Cardiac septum (tissue), 1 donor: ENCODE results near the gene ZNF618. TPM values are rescaled to one million over a fixed set of nuclear protein-coding genes. Genes with fewer than 3 reads are reported as not detected.

Experiments used
- DNase-seq: peaks from one replicate; pipeline ENCODE4 v3.0.0-alpha.2; 2020; ENCODE audit warnings: low spot score
- intact Hi-C: fragments of 100-400 bp; cut with DNase I; formaldehyde crosslinking; loops from one replicate; pipeline ENCODE4 v1.14.0; 2022
- total RNA-seq: library from RNA; stranded (reverse); fragmentation: NEBNext Ultra II Directional; extraction: Animal tissue kit (Norgen Biotek cat#: 25700); gene quantifications from one replicate; pipeline ENCODE4 v1.2.1, GENCODE V29; 2021
- donor health status: DM: no; HTN: no; CAD: no.

ZNF618 gene
- total RNA-seq, 1 donor from 2014 or later: 1.7 TPM

GRCh38 chr9:113906411-113907110, 30.5 kb downstream of the ZNF618 start:
- DNase-seq: no peak
- intact Hi-C loops: no loop called here

- intact Hi-C loops: no loop called here
- no peak for DNase-seq
Measured at GRCh38 chr9:113907282-113907681, 31.2 kb downstream of the ZNF618 start.

- intact Hi-C loops: no loop called here
- no peak for DNase-seq
Measured at GRCh38 chr9:113909421-113909820, 33.3 kb downstream of the ZNF618 start.

- intact Hi-C loops: no loop called here
- DNase-seq: no peak
Measured at GRCh38 chr9:113910036-113910639, 34.0 kb downstream of the ZNF618 start.

- intact Hi-C loops: no loop called here
- no peak for DNase-seq
Measured at GRCh38 chr9:113911850-113912557, 35.9 kb downstream of the ZNF618 start.

GRCh38 chr9:113912816-113913215, 36.7 kb downstream of the ZNF618 start:
- intact Hi-C loops: no loop called here

GRCh38 chr9:113913426-113914195, 37.5 kb downstream of the ZNF618 start:
- intact Hi-C loops: no loop called here

More at GRCh38 chr9:113912816-113913215, 36.7 kb downstream of the ZNF618 start:
- DNase-seq: no peak

GRCh38 chr9:113914517-113914916, 38.4 kb downstream of the ZNF618 start:
- intact Hi-C loops: no loop called here
- no peak for DNase-seq

More at GRCh38 chr9:113913426-113914195, 37.5 kb downstream of the ZNF618 start:
- DNase-seq: no peak

GRCh38 chr9:113915817-113916434, 39.8 kb downstream of the ZNF618 start:
- intact Hi-C loops: no loop called here
- DNase-seq: no peak

GRCh38 chr9:113916931-113917330, 40.8 kb downstream of the ZNF618 start:
- intact Hi-C loops: no loop called here
- DNase-seq: no peak

GRCh38 chr9:113918697-113919350, 42.7 kb downstream of the ZNF618 start:
- no peak for DNase-seq
- intact Hi-C loops: no loop called here

- DNase-seq: no peak
- intact Hi-C loops: no loop called here
Measured at GRCh38 chr9:113919382-113919781, 43.3 kb downstream of the ZNF618 start.

GRCh38 chr9:113919871-113920270, 43.8 kb downstream of the ZNF618 start:
- intact Hi-C loops: no loop called here
- no peak for DNase-seq

- intact Hi-C loops: no loop called here
Measured at GRCh38 chr9:113920872-113921271, 44.8 kb downstream of the ZNF618 start.

GRCh38 chr9:113921396-113921925, 45.4 kb downstream of the ZNF618 start:
- intact Hi-C loops: no loop called here
- no peak for DNase-seq

More at GRCh38 chr9:113920872-113921271, 44.8 kb downstream of the ZNF618 start:
- DNase-seq: no peak

- intact Hi-C loops: no loop called here
- DNase-seq: no peak
Measured at GRCh38 chr9:113922160-113922559, 46.1 kb downstream of the ZNF618 start.

- intact Hi-C loops: no loop called here
- DNase-seq: no peak
Measured at GRCh38 chr9:113926211-113926610, 50.1 kb downstream of the ZNF618 start.

- DNase-seq: no peak
- intact Hi-C loops: no loop called here
Measured at GRCh38 chr9:113927277-113927676, 51.2 kb downstream of the ZNF618 start.

- intact Hi-C loops: no loop called here
Measured at GRCh38 chr9:113928269-113928668, 52.2 kb downstream of the ZNF618 start.

More at GRCh38 chr9:113928269-113928668, 52.2 kb downstream of the ZNF618 start:
- no peak for DNase-seq
